DMS114 treated with DMSO at 0.1 percent for 48 hours (cell line): ENCODE data around the gene RASSF3.
"Not testable (repeated sequence)": the region's sequence is repeated elsewhere in the genome, so short reads cannot be mapped to it uniquely, and the experiment has no call there.

ENCODE experiments used
- DNase-seq: peaks from one replicate; lab custom pipeline; 2025; ENCODE audit not compliant: unreplicated experiment; lab: John Stamatoyannopoulos, UW

Gene RASSF3

GRCh38 chr12:64688715-64689114, 78.4 kb downstream of the RASSF3 start:
- DNase-seq: no peak

- DNase-seq: not testable (repeated sequence)
Measured at GRCh38 chr12:64690236-64690635, 79.9 kb downstream of the RASSF3 start.

GRCh38 chr12:64691227-64691794, 81.0 kb downstream of the RASSF3 start:
- no peak for DNase-seq

GRCh38 chr12:64691795-64692583, 81.7 kb downstream of the RASSF3 start:
- no peak for DNase-seq

GRCh38 chr12:64694130-64695040, 84.1 kb downstream of the RASSF3 start:
- DNase-seq: no peak

GRCh38 chr12:64695550-64695949, 85.3 kb downstream of the RASSF3 start:
- DNase-seq: no peak

GRCh38 chr12:64696080-64696741, 85.9 kb downstream of the RASSF3 start:
- DNase-seq: peak; percentile 30

GRCh38 chr12:64699504-64700115, 89.3 kb downstream of the RASSF3 start:
- DNase-seq: no peak

- no peak for DNase-seq
Measured at GRCh38 chr12:64700532-64700931, 90.2 kb downstream of the RASSF3 start.

- DNase-seq: no peak
Measured at GRCh38 chr12:64701283-64701682, 91.0 kb downstream of the RASSF3 start.

- no peak for DNase-seq
Measured at GRCh38 chr12:64706306-64706705, 96.0 kb downstream of the RASSF3 start.

- no peak for DNase-seq
Measured at GRCh38 chr12:64706857-64707256, 96.6 kb downstream of the RASSF3 start.

- DNase-seq: no peak
Measured at GRCh38 chr12:64707362-64707761, 97.1 kb downstream of the RASSF3 start.

- DNase-seq: no peak
Measured at GRCh38 chr12:64707926-64708325, 97.6 kb downstream of the RASSF3 start.

- DNase-seq: no peak
Measured at GRCh38 chr12:64709429-64709828, 99.1 kb downstream of the RASSF3 start.

- no peak for DNase-seq
Measured at GRCh38 chr12:64713376-64713775, 103.1 kb downstream of the RASSF3 start.

- DNase-seq: no peak
Measured at GRCh38 chr12:64714551-64714968, 104.3 kb downstream of the RASSF3 start.

GRCh38 chr12:64716371-64716770, 106.1 kb downstream of the RASSF3 start:
- no peak for DNase-seq

- no peak for DNase-seq
Measured at GRCh38 chr12:64716839-64717455, 106.7 kb downstream of the RASSF3 start.

GRCh38 chr12:64718649-64719048, 108.4 kb downstream of the RASSF3 start:
- no peak for DNase-seq
